Glomerular endothelial cell (primary cell): ENCODE results near the gene SEC24D. TPM values are rescaled to one million over a fixed set of nuclear protein-coding genes. Genes with fewer than 3 reads are reported as not detected.
"Not testable (repeated sequence)": the region's sequence is repeated elsewhere in the genome, so short reads cannot be mapped to it uniquely, and the experiment has no call there.

Experiments used
- DNase-seq: peaks from one replicate; pipeline ENCODE4 v3.0.0-alpha.2; 2011; ENCODE audit warnings: low read depth, low spot score; ENCODE audit errors: extremely low read depth
- total RNA-seq: library from RNA; depleted of rRNA; stranded (reverse); fragments of >200 nt; gene quantifications from 2 replicates; pipeline ENCODE4 v1.2.3, GENCODE V29; 2015

Gene SEC24D, protein sequence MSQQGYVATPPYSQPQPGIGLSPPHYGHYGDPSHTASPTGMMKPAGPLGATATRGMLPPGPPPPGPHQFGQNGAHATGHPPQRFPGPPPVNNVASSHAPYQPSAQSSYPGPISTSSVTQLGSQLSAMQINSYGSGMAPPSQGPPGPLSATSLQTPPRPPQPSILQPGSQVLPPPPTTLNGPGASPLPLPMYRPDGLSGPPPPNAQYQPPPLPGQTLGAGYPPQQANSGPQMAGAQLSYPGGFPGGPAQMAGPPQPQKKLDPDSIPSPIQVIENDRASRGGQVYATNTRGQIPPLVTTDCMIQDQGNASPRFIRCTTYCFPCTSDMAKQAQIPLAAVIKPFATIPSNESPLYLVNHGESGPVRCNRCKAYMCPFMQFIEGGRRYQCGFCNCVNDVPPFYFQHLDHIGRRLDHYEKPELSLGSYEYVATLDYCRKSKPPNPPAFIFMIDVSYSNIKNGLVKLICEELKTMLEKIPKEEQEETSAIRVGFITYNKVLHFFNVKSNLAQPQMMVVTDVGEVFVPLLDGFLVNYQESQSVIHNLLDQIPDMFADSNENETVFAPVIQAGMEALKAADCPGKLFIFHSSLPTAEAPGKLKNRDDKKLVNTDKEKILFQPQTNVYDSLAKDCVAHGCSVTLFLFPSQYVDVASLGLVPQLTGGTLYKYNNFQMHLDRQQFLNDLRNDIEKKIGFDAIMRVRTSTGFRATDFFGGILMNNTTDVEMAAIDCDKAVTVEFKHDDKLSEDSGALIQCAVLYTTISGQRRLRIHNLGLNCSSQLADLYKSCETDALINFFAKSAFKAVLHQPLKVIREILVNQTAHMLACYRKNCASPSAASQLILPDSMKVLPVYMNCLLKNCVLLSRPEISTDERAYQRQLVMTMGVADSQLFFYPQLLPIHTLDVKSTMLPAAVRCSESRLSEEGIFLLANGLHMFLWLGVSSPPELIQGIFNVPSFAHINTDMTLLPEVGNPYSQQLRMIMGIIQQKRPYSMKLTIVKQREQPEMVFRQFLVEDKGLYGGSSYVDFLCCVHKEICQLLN
- 124 and 134 TPM in 2 replicates for total RNA-seq

DNA sequence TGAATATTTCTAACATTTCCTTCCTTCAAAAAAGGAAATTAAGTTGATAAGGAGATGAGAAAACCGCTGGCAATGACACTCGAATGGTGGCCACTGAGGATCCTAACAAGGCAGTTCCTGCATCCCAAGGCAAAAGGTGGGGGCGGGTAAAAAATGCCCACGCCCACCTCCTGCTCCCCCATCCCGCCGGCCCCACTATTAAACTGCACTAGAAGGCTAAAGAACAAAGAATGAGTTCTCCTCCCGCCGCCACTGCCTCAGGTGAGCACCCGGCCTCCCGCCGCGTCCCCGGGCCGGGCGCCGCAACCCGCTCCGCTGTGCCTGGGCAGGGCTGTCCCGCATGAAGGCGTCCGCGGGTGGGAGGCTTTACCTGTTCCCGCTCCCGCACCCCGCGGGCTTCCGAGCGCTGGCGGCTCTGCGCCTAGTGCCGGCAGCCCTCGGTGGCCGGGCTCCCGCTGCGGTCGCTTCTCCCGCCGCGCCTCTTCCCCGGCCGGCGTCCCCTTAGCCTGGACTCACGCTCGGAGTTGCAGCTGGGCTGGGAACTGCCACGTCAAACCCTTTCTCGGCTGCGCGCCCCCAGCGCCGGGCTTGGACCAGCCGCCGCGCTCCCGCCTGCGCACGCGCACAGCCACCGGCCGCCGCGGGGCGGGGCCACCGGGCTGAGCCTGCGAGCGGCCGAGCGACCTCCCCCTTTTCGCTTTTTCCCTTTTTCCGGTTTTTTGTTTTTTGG lies at the start of gene SEC24D:
TSS of gene SEC24D (minus strand) at position 556 of the 730 bp plus-strand sequence. CDS start 2,430 bp downstream, outside the sequence.
- no peak for DNase-seq

DNA sequence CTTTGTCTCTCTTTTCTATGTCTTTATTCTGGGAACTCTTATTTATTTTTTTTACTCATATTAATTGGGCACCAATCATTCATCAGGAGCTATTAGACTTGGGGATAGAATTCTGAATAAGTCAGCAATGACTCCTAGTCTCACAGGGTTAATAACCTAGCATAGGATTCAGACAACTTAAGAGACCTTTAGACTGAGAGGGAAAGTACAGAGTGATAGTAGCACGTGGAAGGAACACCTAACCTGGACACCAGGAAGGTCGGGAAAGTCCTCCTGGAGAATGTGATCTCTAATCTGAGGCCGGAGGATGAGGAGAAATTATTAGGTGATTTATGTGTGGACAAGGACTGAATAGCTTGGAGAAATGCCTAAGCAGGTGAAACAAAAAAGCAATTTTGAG lies 48.8 kb upstream of the SEC24D start:
- DNase-seq, result no peak

DNA sequence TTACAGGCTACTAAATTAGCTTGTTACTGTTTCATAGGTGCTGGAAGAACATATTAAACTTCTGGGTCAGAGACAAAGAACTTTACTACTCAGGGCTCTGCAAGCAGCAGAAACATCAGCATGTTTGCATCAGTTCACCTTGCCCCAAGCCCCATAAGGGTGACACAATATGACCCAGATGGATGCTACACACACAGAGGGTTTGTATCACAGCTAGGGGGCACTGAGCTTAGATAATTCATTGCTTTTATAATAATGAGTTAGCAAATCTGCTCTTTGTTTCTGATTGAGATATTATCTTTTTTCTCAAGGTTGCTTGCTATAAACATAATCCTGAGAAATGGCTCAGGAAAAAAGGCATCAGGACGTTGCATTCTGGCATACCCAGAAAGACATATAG lies 47.9 kb upstream of the SEC24D start:
- DNase-seq, result no peak

GRCh38 chr4:118881512-118882146 lies 45.7 kb upstream of the SEC24D start:
- no peak for DNase-seq

DNA sequence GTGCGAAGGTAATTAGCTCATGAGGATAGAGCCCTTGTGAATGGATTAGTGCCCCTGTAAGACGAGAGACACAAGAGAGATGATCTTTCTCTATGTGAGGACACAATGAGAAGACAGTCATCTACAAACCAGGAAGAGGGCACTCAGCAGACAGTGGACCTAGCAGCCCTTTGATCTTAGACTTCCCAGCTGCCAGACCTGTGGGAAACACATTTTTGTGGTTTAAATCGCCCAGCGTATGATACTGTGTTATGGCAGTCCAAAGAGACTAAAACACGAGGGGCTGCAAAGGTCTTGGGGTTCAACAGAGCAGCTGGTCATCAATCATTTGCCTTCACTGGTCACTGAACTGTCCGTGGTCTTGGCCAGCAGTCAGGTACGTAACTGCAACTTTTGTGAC lies 43.5 kb upstream of the SEC24D start:
- no peak for DNase-seq

- not testable (repeated sequence) for DNase-seq
Measured at GRCh38 chr4:118878507-118878906, 42.6 kb upstream of the SEC24D start.

GRCh38 chr4:118877797-118878196 lies 41.9 kb upstream of the SEC24D start:
- no peak for DNase-seq

DNA sequence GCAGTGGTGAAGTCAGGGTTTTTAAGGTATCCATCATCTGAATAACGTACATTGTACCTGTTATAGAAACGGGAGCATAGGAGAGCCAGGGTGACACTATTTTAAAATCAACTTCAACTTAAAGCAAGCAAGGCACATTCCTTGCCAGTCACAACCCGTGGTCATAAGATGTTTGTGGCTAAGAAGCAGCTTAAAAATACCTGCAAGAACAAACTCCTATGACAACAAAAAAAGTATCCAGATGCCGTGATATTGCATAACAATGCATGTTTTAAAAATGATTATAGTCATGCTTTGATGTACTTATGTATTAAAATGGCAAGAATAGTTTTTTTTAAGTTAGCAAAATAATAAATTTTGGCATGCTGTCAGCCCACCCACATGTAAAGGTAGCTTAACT lies 36.3 kb upstream of the SEC24D start:
- no peak for DNase-seq

DNA sequence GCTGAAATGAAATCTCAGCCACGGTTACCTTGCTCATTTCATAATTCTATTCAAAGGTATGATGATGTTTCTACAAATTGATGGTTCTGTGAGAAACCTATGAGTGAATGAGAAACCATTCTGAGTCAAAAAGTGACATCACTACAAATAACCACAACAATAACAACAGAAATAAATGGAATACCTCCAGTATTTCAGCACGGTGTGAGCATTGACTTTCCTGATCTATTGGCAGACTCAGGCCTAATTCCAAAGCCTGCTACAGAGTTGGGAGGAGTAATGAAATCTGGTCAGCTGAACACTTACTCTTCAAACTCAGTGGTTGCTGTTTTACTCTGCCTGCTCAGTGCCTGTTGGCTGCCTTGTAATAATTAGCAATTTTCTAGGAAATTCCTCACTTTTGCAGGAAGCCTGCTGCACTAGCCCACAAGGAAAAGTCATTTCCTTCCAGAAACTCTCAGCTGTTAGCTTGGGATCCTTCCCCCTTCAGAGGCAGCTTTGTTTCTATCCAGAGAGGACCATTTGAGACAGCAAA lies 33.9 kb upstream of the SEC24D start:
- no peak for DNase-seq

DNA sequence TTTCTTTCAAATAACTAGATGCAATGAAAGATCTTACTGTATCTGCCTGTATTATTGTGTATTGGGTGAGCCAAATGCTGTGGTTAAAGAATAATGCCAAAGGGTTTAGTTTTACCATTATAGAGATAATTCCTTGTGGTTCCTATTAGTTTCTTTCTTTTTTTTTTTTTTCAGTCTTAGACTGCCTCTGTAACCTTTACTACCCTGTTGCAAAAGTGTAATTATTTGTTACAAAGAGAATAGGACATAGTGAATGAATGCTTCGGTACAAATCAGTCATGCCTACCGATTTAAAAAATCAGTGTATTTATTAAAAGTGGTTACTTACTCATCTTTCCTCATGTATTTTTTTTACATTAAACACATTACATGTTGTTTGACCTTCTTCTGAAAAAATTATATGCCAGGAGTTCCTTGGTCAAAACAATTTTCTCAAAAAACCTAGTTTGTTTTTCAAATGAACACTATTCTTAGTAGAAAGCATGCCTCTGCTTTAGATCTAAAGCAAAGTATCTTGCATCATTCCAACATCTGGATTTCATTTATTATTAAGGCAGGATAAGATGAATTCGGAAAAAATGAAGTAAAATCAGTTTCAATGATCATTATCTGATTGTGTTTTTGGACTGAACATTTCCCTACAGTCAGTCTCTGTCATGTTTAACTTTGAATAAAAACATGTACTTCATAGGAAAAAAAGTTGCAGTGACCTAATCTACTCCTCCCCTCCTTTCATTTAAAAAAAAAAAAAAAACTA lies 31.6 kb upstream of the SEC24D start:
- no peak for DNase-seq

GRCh38 chr4:118866442-118866841 lies 30.5 kb upstream of the SEC24D start:
- DNase-seq, result no peak

DNA sequence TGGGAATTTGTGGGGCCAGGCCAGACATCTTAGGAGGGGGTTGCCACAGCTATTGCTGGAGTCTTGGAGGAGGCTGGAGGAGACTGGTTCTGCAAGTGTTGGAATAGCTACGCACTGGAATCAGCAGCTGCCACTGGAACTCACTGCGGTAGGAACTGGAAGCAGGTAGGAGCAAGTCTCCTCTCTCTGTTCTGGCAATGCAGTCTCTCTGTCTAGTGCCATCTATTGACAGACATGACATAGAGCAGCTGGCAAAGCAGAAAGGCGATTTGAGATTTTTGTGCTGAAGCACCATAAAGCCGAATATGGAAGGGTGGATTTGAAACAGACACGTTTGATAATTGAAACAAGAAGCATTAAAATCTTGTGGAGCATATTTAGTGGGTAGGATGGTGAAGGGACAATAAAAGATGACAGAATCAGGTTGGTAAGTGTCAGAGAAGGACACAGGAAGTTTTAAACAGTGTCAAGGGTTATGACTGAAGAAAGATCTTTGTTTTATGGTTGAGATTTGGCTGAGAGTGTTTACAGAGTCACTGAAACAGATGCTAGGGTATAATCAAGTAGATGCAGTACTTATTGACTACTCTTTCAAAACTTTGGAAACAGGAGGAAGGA lies 29.3 kb upstream of the SEC24D start:
- DNase-seq, result no peak

DNA sequence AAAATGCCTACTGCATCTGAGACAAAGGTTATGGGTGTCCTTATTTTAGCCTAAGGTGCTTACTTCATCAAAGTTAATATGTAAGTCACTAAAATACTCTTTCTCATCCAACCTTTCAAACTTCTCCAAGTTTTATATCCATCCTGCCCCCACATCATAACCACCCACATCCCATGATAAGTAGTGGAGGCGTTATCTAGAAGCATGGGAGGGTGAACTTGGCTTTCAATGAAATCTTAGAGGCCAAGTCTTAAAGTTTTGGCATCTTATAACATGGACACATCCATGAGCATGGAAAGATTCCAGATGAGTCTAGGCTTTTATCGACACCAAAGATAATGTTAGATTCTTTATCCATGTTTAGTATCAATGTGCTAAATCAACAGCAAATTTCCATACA lies 22.9 kb upstream of the SEC24D start:
- DNase-seq, result no peak

DNA sequence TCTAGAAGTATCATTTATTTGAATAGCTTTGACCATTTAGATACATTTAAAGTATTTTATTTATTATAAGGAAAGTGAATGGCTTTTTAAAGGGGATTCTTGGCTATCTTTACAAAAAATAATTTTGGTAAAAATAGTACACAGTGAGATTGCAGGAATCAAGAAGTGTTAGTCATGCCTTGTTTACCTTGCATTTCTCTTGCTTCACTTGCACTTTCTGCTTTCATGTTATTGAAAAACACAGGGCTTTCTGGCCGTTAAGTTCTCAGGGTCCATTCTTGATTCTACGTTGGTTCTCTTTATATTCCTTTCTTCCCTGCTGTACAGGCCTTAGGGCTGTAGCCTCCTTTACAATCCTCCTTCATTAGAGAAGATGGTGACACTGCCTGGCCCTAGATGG lies 21.8 kb upstream of the SEC24D start:
- no peak for DNase-seq

- no peak for DNase-seq
Measured at GRCh38 chr4:118850488-118851173, 14.7 kb upstream of the SEC24D start.

GRCh38 chr4:118849867-118850487 lies 14.1 kb upstream of the SEC24D start:
- no peak for DNase-seq

GRCh38 chr4:118848901-118849300 lies 13.0 kb upstream of the SEC24D start:
- DNase-seq, result no peak

DNA sequence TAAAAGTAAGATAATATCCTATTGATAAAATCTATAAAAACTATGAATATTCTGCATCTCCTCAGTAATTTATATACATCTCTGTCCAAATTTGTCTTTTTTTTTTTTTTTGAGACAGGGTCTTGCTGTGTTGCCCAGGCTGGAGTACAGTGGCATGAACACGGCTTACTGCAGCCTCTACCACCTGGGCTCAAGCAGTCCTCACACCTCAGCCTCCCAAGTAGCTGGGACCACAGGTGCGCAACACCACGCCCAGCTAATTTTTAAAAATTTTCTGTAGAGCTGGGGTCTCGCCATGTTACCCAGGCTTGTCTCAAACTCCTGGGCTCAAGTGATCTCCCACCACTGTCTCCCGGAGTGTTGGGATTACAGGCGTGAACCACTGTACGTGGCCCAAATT lies 12.3 kb upstream of the SEC24D start:
- no peak for DNase-seq
